ENCODE measurements around the gene NOX4.
"Not testable (repeated sequence)": the region's sequence is repeated elsewhere in the genome, so short reads cannot be mapped to it uniquely, and the experiment has no call there.

- not testable (repeated sequence) for TF ChIP-seq POLR2A, CTCF, POLR2AphosphoS5 (IDR thresholded peaks at IDR 0.05)
Measured at GRCh38 chr11:89340450-89340849, 150.7 kb downstream of the NOX4 start.
